GM21619 (cell line): ENCODE results near the gene NR2F6.
A peak's percentile ranks its signal among the peaks of the same experiment; 100 is the strongest.
"Not testable (repeated sequence)": the region's sequence is repeated elsewhere in the genome, so short reads cannot be mapped to it uniquely, and the experiment has no call there.

Experiments
- ATAC-seq: cut with Tn5 transposase; IDR thresholded peaks from one replicate; pipeline ENCODE4 v1.9.1; 2021; ENCODE audit not compliant: unreplicated experiment

NR2F6 gene

GRCh38 chr19:17245535-17245984, at the start of gene NR2F6:
TSS of gene NR2F6 (minus strand) at chr19:17245919. CDS start at chr19:17245220, 699 bp downstream.
- no peak for ATAC-seq

- no peak for ATAC-seq
Measured at GRCh38 chr19:17294051-17294891, 48.6 kb upstream of the NR2F6 start.

GRCh38 chr19:17293605-17294004, 47.9 kb upstream of the NR2F6 start:
- ATAC-seq: no peak

GRCh38 chr19:17292301-17293074, 46.8 kb upstream of the NR2F6 start:
- peak; percentile 77 for ATAC-seq

GRCh38 chr19:17289489-17289888, 43.8 kb upstream of the NR2F6 start:
- no peak for ATAC-seq

GRCh38 chr19:17286752-17287151, 41.0 kb upstream of the NR2F6 start:
- no peak for ATAC-seq

GRCh38 chr19:17286263-17286662, 40.5 kb upstream of the NR2F6 start:
- no peak for ATAC-seq

- ATAC-seq: no peak
Measured at GRCh38 chr19:17285415-17286135, 39.9 kb upstream of the NR2F6 start.

- ATAC-seq: no peak
Measured at GRCh38 chr19:17283504-17283996, 37.8 kb upstream of the NR2F6 start.

- ATAC-seq: peak; percentile 66
Measured at GRCh38 chr19:17282488-17283125, 36.9 kb upstream of the NR2F6 start.

- no peak for ATAC-seq
Measured at GRCh38 chr19:17281391-17282304, 35.9 kb upstream of the NR2F6 start, which contains the start of gene ANKLE1. TSS of gene ANKLE1 (plus strand) at chr19:17281901. CDS start at chr19:17281921, 20 bp downstream.

- no peak for ATAC-seq
Measured at GRCh38 chr19:17279436-17279835, 33.7 kb upstream of the NR2F6 start.

GRCh38 chr19:17275441-17276175, 29.9 kb upstream of the NR2F6 start:
- ATAC-seq: no peak

- not testable (repeated sequence) for ATAC-seq
Measured at GRCh38 chr19:17274892-17275291, 29.2 kb upstream of the NR2F6 start.

- ATAC-seq: no peak
Measured at GRCh38 chr19:17268754-17269153, 23.0 kb upstream of the NR2F6 start.

GRCh38 chr19:17266975-17267788, 21.5 kb upstream of the NR2F6 start, which contains the start of gene BABAM1:
TSS of gene BABAM1 (plus strand) at chr19:17267443. CDS start at chr19:17268807, 1,364 bp downstream.
- ATAC-seq: peak; percentile 88

GRCh38 chr19:17266589-17266974, 20.9 kb upstream of the NR2F6 start:
- peak; percentile 9 for ATAC-seq

- no peak for ATAC-seq
Measured at GRCh38 chr19:17266026-17266425, 20.3 kb upstream of the NR2F6 start.
